GM12875 (cell line): ENCODE measurements around the gene CENPL.

Experiments
- H3K4me3 ChIP-seq: one replicate; pipeline ENCODE4 v1.5.1; 2011; ENCODE audit warnings: low read depth, low read length, control low read depth
- TF ChIP-seq, protein P1 (sequence below): IDR thresholded peaks from 2 replicates; pipeline ENCODE4 v1.5.1; 2011; ENCODE audit warnings: low read depth, mild to moderate bottlenecking, control low read depth, inconsistent platforms, low read length, moderate library complexity, borderline replicate concordance; ENCODE audit not compliant: insufficient read depth

Gene CENPL, protein sequence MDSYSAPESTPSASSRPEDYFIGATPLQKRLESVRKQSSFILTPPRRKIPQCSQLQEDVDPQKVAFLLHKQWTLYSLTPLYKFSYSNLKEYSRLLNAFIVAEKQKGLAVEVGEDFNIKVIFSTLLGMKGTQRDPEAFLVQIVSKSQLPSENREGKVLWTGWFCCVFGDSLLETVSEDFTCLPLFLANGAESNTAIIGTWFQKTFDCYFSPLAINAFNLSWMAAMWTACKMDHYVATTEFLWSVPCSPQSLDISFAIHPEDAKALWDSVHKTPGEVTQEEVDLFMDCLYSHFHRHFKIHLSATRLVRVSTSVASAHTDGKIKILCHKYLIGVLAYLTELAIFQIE

DNA sequence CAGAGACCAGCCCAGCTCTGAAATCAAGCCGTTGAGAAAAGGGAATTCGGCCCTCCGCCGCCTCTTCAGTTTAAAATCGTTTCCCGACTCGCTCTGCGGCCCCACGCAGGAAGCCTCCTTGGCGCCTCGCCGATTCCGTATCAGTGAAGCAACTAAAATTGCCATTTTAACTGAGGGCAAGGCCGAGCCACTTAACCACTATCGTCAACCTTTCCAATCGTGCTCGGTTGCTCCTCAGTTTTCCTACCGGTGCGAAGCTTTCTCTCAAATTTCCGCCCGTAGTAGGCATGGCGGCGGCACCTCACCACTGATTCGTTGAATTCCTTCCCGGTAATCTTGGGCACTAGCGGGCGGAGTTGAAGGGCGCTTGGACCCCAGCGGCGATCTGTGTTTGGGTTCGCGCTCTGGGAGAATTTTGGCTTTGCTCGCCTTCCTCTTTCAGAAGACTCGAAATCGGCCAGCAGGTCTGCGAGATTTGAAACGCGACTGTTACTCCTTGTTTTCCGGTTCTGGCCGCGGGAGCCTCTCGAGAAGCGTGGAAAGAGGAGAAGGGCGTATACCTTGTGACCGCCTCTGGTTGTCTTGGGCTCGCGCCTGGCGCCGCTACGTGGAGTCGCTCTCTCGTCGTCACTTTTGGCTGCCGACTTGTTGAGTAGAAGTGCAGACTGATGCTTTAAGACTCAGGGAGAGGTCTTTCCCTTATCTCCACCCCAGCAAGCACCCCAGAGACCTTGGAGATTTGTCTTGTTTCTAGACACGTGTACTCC is at the start of gene CENPL, which contains the start of gene DARS2:
TSS of gene CENPL (minus strand) at position 569 of the 767 bp plus-strand sequence. CDS start 13,584 bp downstream, outside the sequence.
TSS of gene DARS2 (plus strand) at position 359 of the 767 bp plus-strand sequence. CDS start 557 bp downstream, outside the sequence.
- TF ChIP-seq, protein P1, sequence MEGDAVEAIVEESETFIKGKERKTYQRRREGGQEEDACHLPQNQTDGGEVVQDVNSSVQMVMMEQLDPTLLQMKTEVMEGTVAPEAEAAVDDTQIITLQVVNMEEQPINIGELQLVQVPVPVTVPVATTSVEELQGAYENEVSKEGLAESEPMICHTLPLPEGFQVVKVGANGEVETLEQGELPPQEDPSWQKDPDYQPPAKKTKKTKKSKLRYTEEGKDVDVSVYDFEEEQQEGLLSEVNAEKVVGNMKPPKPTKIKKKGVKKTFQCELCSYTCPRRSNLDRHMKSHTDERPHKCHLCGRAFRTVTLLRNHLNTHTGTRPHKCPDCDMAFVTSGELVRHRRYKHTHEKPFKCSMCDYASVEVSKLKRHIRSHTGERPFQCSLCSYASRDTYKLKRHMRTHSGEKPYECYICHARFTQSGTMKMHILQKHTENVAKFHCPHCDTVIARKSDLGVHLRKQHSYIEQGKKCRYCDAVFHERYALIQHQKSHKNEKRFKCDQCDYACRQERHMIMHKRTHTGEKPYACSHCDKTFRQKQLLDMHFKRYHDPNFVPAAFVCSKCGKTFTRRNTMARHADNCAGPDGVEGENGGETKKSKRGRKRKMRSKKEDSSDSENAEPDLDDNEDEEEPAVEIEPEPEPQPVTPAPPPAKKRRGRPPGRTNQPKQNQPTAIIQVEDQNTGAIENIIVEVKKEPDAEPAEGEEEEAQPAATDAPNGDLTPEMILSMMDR = no peak
- H3K4me3 ChIP-seq = peak within 1 kb of the TSS; percentile 63

DNA sequence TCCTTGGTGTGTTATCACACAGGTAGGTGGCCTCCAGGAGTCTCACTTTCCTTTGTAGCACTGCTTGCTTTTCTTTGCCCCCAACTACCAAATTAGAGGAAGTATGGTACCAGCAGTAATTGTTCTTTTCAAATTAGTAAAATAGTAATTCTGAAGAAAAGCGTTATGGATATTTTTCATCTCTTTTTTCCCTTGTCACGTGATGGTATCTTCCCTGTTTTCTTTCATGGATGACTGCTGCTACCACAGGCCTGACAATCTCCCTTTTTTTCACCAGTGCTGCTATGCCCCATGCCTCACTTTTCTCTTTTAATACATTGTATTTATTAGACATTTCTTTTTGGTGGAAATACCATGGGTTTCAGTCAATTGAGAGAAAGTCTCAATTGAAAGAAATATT is 46.8 kb upstream of the CENPL start:
- TF ChIP-seq, protein P1 = no peak
- no peak overlapping the region for H3K4me3 ChIP-seq

DNA sequence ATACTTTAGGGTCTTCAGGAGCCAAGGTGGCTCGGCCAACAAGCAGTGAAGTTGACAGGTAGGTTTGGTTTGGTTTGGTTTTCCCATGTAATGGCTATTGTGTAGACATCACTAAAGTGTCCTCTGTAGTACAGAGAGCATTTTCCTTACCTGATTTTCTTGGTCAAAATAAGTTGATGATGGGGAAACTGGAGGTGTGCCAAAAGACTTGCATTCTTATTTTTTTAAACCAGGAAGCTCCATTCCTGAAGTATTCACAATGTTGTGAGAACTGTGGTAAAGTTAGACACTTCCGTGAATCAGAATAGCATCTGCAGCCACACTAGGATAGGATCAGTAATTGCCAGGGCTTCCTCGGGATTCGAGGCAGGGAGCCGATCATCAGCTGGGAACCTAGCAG is 46.4 kb upstream of the CENPL start:
- peak overlapping the region; percentile 1 for H3K4me3 ChIP-seq
- TF ChIP-seq, protein P1 = no peak

DNA sequence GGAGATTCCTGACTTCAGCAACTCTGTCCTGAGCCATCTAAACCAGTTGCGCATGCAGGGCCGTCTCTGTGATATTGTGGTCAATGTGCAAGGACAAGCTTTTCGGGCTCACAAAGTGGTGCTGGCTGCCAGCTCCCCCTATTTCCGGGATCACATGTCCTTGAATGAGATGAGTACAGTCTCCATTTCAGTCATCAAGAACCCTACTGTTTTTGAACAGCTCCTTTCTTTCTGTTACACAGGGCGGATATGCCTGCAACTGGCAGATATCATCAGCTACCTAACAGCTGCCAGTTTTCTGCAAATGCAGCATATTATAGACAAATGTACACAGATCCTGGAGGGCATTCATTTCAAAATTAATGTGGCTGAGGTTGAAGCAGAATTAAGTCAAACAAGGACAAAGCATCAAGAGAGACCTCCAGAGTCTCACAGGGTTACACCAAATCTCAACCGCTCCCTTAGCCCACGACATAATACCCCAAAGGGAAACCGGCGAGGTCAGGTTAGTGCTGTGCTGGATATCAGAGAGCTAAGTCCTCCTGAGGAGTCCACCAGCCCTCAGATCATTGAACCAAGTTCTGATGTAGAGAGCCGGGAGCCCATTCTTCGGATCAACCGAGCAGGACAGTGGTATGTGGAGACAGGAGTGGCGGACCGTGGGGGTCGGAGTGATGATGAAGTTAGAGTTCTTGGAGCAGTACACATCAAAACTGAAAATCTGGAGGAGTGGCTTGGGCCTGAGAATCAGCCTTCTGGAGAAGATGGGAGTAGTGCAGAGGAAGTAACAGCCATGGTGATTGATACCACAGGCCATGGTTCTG is 45.8 kb upstream of the CENPL start:
- H3K4me3 ChIP-seq = peak overlapping the region; percentile 33
- TF ChIP-seq, protein P1 = no peak

DNA sequence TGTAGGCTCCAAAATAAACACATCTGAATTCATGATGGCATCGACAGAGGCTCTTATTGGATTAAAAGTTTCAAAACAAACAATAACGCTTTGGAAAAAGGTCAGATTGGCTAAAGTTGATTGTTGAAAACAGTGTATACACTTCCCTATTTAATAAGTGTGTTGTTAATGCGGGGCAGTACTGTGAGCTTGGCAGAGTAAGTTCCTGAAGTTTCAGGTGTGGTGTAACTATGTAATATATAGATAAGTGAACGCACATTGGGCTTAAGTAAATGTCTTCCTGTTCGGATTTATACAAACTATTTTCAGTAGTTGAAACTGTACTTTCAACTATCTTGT is 44.3 kb upstream of the CENPL start:
- TF ChIP-seq, protein P1 = no peak
- peak overlapping the region; percentile 82 for H3K4me3 ChIP-seq

DNA sequence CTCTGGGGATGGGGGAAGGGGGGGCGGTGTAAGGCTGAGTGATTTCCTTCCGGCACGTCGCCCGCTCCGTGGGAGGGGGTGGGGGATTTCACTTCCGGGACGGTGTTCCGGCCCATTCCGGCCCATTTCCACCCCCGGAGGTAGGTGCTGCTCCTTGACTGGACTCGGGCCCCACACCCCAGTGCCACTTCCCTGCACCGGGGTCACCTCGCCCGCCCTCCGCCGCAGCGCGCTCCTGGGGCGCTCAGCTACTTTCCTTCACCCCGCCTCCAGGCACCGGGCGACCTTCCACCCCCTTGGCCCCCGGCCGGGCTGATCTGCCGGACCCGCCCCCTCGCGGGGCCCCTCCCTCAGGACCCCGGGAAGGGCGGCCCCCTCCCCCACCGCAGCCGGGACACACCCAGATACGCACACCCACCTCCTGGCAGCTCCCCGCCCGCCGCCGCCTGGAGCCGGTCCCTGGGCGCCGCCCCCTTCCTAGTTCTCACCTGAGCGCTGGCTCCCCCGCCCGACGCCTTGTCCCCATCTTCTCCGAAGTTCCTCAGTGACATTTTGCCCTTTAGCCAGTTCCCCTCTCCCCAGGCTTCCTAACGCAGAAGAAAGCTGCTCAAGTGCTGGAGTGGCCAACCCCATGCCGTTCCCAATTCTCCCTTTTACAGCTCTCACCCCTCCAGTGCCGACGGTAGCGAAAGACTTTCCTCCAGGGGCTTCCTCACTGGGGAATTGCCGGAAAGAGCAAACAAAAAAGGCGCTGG is 43.8 kb upstream of the CENPL start, which contains the start of gene ZBTB37:
TSS of gene ZBTB37 (plus strand) at position 115 of the 755 bp plus-strand sequence. CDS start 1,846 bp downstream, outside the sequence.
- TF ChIP-seq, protein P1 = 0 out of 2 replicates have a peak, but pooled peaks have one; percentile 1
- peak within 1 kb of the TSS; percentile 82 for H3K4me3 ChIP-seq
